Vagina (tissue), 2 donors: Measurements from ENCODE around the gene MLNR. TPM values are rescaled to one million over a fixed set of nuclear protein-coding genes. Genes with fewer than 3 reads are reported as not detected.

Experiments used
- DNase-seq, 2 donors: peaks; one replicate each; pipeline ENCODE4 v3.0.0-alpha.2; 2017; ENCODE audit errors: extremely low spot score in 2 of 2
- H3K27ac ChIP-seq: fragments of 200-600 bp; sonication (generic); one replicate; pipeline ENCODE4 v1.5.1; 2019
- H3K27me3 ChIP-seq: fragments of 200-600 bp; sonication (generic); one replicate; pipeline ENCODE4 v1.5.1; 2019
- H3K36me3 ChIP-seq, 2 donors: fragments of 200-600 bp; sonication (generic); one replicate each; pipeline ENCODE4 v1.5.1; 2017 to 2019
- H3K4me1 ChIP-seq: fragments of 200-600 bp; sonication (generic); one replicate; pipeline ENCODE4 v1.5.1; 2019
- H3K4me3 ChIP-seq, 2 donors: fragments of 200-600 bp; sonication (generic); 1 replicate in 1 of 2; 2 replicates in 1 of 2; pipeline ENCODE4 v1.5.1; 2016 to 2019
- H3K9me3 ChIP-seq: fragments of 200-600 bp; sonication (generic); one replicate; pipeline ENCODE4 v1.5.1; 2019
- POLR2A ChIP-seq, 2 donors: fragments of 450-650 bp; IDR thresholded peaks; one replicate each; pipeline ENCODE4 v1.6.1; 2017; ENCODE audit warnings: antibody characterized with exemption in 2 of 2, mild to moderate bottlenecking in 2 of 2, moderate library complexity in 2 of 2
- POLR2AphosphoS5 ChIP-seq, 2 donors: sonication (generic); formaldehyde crosslinking; IDR thresholded peaks; one replicate each; pipeline ENCODE4 v1.9.0; 2017; ENCODE audit warnings: antibody characterized with exemption in 2 of 2, mild to moderate bottlenecking in 2 of 2, low read depth in 1 of 2; ENCODE audit not compliant: insufficient read depth in 1 of 2
- intact Hi-C: fragments of 100-400 bp; cut with DNase I; formaldehyde crosslinking; loops from one replicate; pipeline ENCODE4 v1.15.1; 2023
- total RNA-seq: library from RNA; depleted of rRNA; stranded (reverse); fragments of >200 nt; gene quantifications from one replicate; pipeline ENCODE4 v1.2.3, GENCODE V29; 2016
- TF ChIP-seq, protein P1 (sequence below), 3 experiments: fragments of 450-650 bp in 2 of 3; fragments of 200-600 bp in 1 of 3; sonication (generic) in 1 of 3; IDR thresholded peaks; one replicate each; pipeline ENCODE4 v1.5.1; 2017 to 2019; ENCODE audit warnings: antibody characterized with exemption in 3 of 3, mild to moderate bottlenecking in 2 of 3, moderate library complexity in 2 of 3

Gene MLNR
- total RNA-seq, 1 donor from 2014 or later: not detected

DNA sequence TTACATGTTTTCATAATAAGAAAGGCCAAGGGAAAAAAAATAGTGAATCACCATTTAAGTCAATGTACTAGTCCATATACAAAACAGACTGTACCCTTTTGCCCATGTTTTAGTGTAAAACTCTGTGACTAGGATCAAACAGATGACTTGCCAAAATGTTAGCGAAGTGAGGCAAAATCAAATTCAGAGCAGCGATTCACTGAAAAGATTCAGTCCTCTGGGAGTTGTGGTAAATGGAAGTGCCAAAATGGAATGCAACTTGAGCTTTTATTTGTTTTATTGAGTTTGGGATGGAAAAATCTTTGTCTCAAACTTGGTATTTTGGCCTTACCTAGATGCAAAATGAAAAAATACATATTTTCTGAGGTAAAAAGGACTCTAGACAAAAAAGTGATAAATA lies 36.7 kb downstream of the MLNR start:
- no peak for TF ChIP-seq POLR2AphosphoS5 (IDR thresholded peaks at IDR 0.05; ENCODE audit: insufficient read depth in 1 of 2, low read depth in 1 of 2)
- intact Hi-C loops: no loop called here

DNA sequence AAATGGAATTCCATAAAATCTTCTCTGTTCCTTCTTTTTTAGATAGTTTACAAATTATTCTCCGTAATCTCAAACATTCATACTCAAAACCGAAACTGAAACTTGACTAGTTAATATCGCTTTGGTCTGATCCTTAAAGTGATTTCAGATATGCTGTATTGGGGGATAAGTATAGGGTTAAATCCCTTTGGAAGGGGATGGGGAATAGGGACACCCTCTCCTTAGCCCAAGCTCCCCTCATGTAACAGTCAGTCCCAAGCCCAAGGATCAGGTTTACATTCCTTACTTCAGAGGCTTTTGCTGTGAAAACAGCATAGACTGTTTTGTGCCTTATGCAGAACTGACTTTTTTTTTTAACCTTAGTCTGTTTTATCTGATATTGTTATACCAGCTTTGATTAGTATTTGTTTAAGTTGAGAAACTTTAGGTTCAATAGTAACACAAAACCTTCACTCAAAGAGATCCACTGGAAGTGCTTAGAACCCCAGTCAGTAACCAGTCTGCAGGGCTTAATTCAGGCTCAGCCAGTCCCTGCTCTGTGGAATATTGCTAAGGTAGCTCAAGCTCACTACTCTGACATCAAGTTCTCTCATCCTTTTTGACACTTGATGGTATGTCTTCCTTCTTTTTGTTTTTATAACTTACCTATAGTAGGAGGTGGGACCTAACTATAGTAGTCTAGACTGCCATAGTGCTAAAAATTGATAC lies 38.1 kb downstream of the MLNR start:
- Histone ChIP-seq H3K4me3 (peak overlapping the region in 1 of 2 donors; percentile 15), H3K4me1 (no peaks in the 10 kb centered on the region), H3K27me3 (no peaks in the 10 kb centered on the region), H3K36me3 (peaks cover 0 to 40% of the 10 kb centered on the region in 2 donors), H3K9me3 (no peaks in the 10 kb centered on the region), H3K27ac (no peak overlapping the region)
- DNase-seq: no peak
- TF ChIP-seq POLR2AphosphoS5 (IDR thresholded peaks at IDR 0.05; ENCODE audit: insufficient read depth in 1 of 2, low read depth in 1 of 2) (no peak), POLR2A (IDR thresholded peaks at IDR 0.05) (no peak)
- TF ChIP-seq, protein P1, sequence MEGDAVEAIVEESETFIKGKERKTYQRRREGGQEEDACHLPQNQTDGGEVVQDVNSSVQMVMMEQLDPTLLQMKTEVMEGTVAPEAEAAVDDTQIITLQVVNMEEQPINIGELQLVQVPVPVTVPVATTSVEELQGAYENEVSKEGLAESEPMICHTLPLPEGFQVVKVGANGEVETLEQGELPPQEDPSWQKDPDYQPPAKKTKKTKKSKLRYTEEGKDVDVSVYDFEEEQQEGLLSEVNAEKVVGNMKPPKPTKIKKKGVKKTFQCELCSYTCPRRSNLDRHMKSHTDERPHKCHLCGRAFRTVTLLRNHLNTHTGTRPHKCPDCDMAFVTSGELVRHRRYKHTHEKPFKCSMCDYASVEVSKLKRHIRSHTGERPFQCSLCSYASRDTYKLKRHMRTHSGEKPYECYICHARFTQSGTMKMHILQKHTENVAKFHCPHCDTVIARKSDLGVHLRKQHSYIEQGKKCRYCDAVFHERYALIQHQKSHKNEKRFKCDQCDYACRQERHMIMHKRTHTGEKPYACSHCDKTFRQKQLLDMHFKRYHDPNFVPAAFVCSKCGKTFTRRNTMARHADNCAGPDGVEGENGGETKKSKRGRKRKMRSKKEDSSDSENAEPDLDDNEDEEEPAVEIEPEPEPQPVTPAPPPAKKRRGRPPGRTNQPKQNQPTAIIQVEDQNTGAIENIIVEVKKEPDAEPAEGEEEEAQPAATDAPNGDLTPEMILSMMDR (IDR thresholded peaks at IDR 0.05): no peak
- intact Hi-C loops: no loop called here

More for the DNA sequence above, 36.7 kb downstream of the MLNR start:
- no peak overlapping the region for H3K4me3 ChIP-seq
- no peak for DNase-seq
- H3K9me3 ChIP-seq: no peaks in the 10 kb centered on the region
- peaks cover 0 to 40% of the 10 kb centered on the region in 2 donors for H3K36me3 ChIP-seq
- H3K27me3 ChIP-seq: no peaks in the 10 kb centered on the region
- peak overlapping the region; percentile 40 for H3K27ac ChIP-seq
- no peaks in the 10 kb centered on the region for H3K4me1 ChIP-seq

DNA sequence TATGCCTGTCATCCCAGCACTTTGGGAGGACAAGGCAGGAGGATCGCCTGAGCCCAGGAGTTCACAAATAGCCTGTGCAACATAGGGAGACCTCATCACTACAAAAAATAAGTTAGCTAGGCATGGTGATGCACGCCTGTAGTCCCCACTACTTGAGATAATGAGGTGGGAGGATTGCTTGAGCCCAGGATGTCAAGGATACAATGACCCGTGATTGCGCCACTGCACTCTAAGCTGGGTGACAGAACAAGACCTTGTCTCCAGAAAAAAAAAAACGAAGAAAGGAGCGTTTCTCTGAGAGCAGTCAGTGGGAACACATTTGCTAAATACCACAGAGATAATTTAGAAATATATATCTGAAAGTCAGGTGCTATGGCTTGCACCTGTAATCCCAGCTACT lies 39.4 kb downstream of the MLNR start:
- DNase-seq: no peak
- TF ChIP-seq POLR2A (IDR thresholded peaks at IDR 0.05) (no peak), POLR2AphosphoS5 (IDR thresholded peaks at IDR 0.05; ENCODE audit: insufficient read depth in 1 of 2, low read depth in 1 of 2) (no peak)
- TF ChIP-seq, protein P1 (IDR thresholded peaks at IDR 0.05): no peak
- Histone ChIP-seq H3K4me1 (no peaks in the 10 kb centered on the region), H3K9me3 (no peaks in the 10 kb centered on the region), H3K4me3 (no peak overlapping the region), H3K36me3 (peaks cover 0 to 39% of the 10 kb centered on the region in 2 donors), H3K27ac (no peak overlapping the region), H3K27me3 (no peaks in the 10 kb centered on the region)
- intact Hi-C loops: no loop called here

DNA sequence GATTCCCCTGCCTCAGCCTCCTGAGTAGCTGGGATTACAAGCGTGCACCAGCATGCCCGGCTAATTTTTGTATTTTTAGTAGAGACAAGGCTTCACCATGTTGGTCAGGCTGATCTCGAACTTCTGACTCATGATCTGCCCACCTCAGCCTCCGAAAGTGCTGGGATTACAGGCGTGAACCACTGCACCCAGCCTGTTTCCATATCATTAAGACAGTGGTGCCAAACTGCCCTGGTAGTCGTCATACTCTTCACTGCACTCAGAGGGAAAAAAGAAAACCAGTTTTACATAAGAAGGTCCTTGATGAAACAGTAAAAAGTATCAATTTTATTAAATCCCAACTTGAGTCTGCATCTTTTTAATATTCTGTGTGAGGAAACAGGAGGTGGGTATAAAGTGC lies 42.5 kb downstream of the MLNR start:
- TF ChIP-seq POLR2A (IDR thresholded peaks at IDR 0.05) (no peak), POLR2AphosphoS5 (IDR thresholded peaks at IDR 0.05; ENCODE audit: insufficient read depth in 1 of 2, low read depth in 1 of 2) (no peak)
- TF ChIP-seq, protein P1 (IDR thresholded peaks at IDR 0.05): no peak
- intact Hi-C loops: no loop called here
- Histone ChIP-seq H3K9me3 (no peaks in the 10 kb centered on the region), H3K36me3 (peaks cover 0 to 27% of the 10 kb centered on the region in 2 donors), H3K27me3 (no peaks in the 10 kb centered on the region), H3K4me1 (no peaks in the 10 kb centered on the region), H3K27ac (no peak overlapping the region), H3K4me3 (no peak overlapping the region)
- DNase-seq: no peak

DNA sequence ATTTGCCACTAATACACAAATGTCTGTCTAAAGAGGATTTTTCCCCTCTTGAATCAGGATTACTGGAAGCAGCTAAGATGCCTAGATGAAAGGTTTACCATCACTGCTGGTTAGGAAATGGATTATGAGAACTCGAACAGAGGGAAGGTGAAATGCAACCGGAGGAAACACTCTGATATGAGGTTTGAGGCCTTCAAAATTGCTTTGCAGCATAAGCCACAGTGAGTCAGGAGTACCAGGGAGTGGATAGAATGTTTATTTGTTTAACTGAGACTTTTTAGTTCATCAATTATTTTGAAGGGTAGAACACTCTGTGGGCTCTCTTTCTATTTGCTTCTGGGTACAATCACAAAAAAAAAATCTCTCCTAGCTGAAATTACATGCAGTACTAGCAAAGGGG lies 45.7 kb downstream of the MLNR start:
- no peaks in the 10 kb centered on the region for H3K4me1 ChIP-seq
- intact Hi-C loops: no loop called here
- H3K9me3 ChIP-seq: no peaks in the 10 kb centered on the region
- H3K27me3 ChIP-seq: no peaks in the 10 kb centered on the region
- H3K4me3 ChIP-seq: no peak overlapping the region
- no peak for DNase-seq
- no peak overlapping the region for H3K27ac ChIP-seq
- peaks cover 0 to 20% of the 10 kb centered on the region in 2 donors for H3K36me3 ChIP-seq
- TF ChIP-seq, protein P1 (IDR thresholded peaks at IDR 0.05): no peak
- TF ChIP-seq POLR2A (IDR thresholded peaks at IDR 0.05) (no peak), POLR2AphosphoS5 (IDR thresholded peaks at IDR 0.05; ENCODE audit: insufficient read depth in 1 of 2, low read depth in 1 of 2) (no peak)
